ENCODE data around the gene GRAMD1B.

Gene GRAMD1B

GRCh38 chr11:123475469-123475868, 45.4 kb downstream of the GRAMD1B start:
- DNase-seq (ENCODE audit: low read depth in 2 of 2): no peak

GRCh38 chr11:123477205-123477907, 47.3 kb downstream of the GRAMD1B start:
- no peak for DNase-seq (ENCODE audit: low read depth in 2 of 2)

GRCh38 chr11:123478352-123478987, 48.4 kb downstream of the GRAMD1B start:
- no peak for DNase-seq (ENCODE audit: low read depth in 2 of 2)

GRCh38 chr11:123479048-123479837, 49.2 kb downstream of the GRAMD1B start:
- no peak for DNase-seq (ENCODE audit: low read depth in 2 of 2)

GRCh38 chr11:123480290-123480815, 50.3 kb downstream of the GRAMD1B start:
- DNase-seq (ENCODE audit: low read depth in 2 of 2): no peak

- DNase-seq (ENCODE audit: low read depth in 2 of 2): no peak
Measured at GRCh38 chr11:123480882-123481281, 50.8 kb downstream of the GRAMD1B start.

GRCh38 chr11:123481640-123482039, 51.6 kb downstream of the GRAMD1B start:
- no peak for DNase-seq (ENCODE audit: low read depth in 2 of 2)

GRCh38 chr11:123482218-123482617, 52.1 kb downstream of the GRAMD1B start:
- DNase-seq (ENCODE audit: low read depth in 2 of 2): no peak

- DNase-seq (ENCODE audit: low read depth in 2 of 2): no peak
Measured at GRCh38 chr11:123483058-123483457, 53.0 kb downstream of the GRAMD1B start.

GRCh38 chr11:123483466-123483865, 53.4 kb downstream of the GRAMD1B start:
- DNase-seq (ENCODE audit: low read depth in 2 of 2): no peak

- no peak for DNase-seq (ENCODE audit: low read depth in 2 of 2)
Measured at GRCh38 chr11:123484448-123484847, 54.4 kb downstream of the GRAMD1B start.

- no peak for DNase-seq (ENCODE audit: low read depth in 2 of 2)
Measured at GRCh38 chr11:123487157-123487744, 57.2 kb downstream of the GRAMD1B start.

- DNase-seq (ENCODE audit: low read depth in 2 of 2): no peak
Measured at GRCh38 chr11:123490527-123490926, 60.5 kb downstream of the GRAMD1B start.

- DNase-seq (ENCODE audit: low read depth in 2 of 2): no peak
Measured at GRCh38 chr11:123491241-123491640, 61.2 kb downstream of the GRAMD1B start.

GRCh38 chr11:123493349-123494063, 63.4 kb downstream of the GRAMD1B start:
- DNase-seq (ENCODE audit: low read depth in 2 of 2): no peak

GRCh38 chr11:123494195-123495050, 64.4 kb downstream of the GRAMD1B start:
- DNase-seq (ENCODE audit: low read depth in 2 of 2): no peak

- DNase-seq (ENCODE audit: low read depth in 2 of 2): no peak
Measured at GRCh38 chr11:123504401-123504800, 74.3 kb downstream of the GRAMD1B start.

- no peak for DNase-seq (ENCODE audit: low read depth in 2 of 2)
Measured at GRCh38 chr11:123505546-123506299, 75.7 kb downstream of the GRAMD1B start.

- DNase-seq (ENCODE audit: low read depth in 2 of 2): no peak
Measured at GRCh38 chr11:123507043-123507442, 77.0 kb downstream of the GRAMD1B start.
